ENCODE measurements around the gene STAMBPL1. TPM values are rescaled to one million over a fixed set of nuclear protein-coding genes. Genes with fewer than 3 reads are reported as not detected.

The STAMBPL1 gene
- total RNA-seq, 1 experiment from 2014 or later: 4.7 TPM

DNA sequence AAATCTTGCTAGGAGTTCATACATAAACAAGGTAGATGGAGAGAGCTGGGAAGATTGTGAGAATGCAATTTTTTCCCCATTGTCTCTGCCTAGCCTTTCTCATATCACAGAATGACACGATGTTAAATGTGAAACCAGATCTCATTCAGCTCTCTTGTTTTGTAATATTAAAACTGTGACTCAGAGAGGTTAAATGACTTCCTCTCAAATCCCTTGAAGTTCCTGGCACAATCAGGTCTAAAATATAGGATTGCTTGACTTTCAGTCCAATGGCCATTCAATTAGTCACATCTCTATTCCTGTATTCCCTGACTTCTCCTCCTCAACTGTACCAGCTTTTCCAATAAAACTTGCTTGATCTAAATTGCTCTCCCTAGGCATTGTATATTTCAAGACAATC lies 31.5 kb upstream of the STAMBPL1 start:
- H3K4me3 ChIP-seq: no peak overlapping the region
- DNase-seq: no peak

DNA sequence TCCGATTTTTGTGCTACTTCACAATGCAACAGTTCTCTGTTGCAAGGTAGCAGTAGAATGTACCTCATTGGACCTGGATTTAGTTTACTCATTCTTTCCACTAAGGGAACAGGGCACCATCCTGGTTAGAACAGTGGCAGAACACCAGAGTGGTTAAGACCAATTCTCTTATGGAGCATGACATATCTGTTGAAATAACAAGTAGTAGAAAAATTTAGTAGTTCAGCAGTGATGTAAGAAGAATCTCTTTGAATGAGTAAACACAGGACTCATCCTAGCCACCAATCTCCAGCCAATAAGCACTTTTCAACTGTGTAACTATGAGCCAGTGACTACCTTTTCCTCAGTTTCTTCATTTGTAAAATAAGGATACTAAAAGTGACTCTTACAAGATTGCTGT lies 30.8 kb upstream of the STAMBPL1 start:
- H3K4me3 ChIP-seq: no peak overlapping the region

More for the DNA sequence above, 31.5 kb upstream of the STAMBPL1 start:
- no peaks in the 10 kb centered on the region for H3K9me3 ChIP-seq (replicated peaks)
- H3K4me1 ChIP-seq: no peaks in the 10 kb centered on the region
- H3K36me3 ChIP-seq: no peaks in the 10 kb centered on the region
- H3K27me3 ChIP-seq: no peaks in the 10 kb centered on the region
- H3K27ac ChIP-seq: no peak overlapping the region

DNA sequence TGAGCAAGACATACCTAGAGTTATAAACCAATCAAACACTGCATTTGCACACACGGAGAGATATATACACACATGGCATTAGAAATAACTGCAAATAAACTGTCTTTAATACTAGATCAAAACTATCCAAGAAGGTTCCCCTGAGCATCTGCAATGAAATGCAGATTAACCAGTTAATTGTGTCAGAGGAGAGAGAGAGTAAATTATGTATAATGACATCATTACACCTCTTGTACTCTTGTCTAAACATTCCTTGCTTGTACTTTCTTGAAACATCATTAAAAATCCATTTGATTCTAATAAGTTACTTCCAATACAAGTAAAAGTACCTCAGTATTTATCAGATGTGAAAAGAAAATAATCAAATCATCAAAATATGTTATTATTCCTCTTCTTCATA lies 29.3 kb upstream of the STAMBPL1 start:
- no peaks in the 10 kb centered on the region for H3K4me1 ChIP-seq
- no peaks in the 10 kb centered on the region for H3K9me3 ChIP-seq (replicated peaks)
- H3K4me3 ChIP-seq: no peak overlapping the region
- H3K27me3 ChIP-seq: no peaks in the 10 kb centered on the region
- no peaks in the 10 kb centered on the region for H3K36me3 ChIP-seq
- H3K27ac ChIP-seq: no peak overlapping the region
- DNase-seq: no peak

More for the DNA sequence above, 30.8 kb upstream of the STAMBPL1 start:
- Histone ChIP-seq H3K36me3 (no peaks in the 10 kb centered on the region), H3K4me1 (no peaks in the 10 kb centered on the region), H3K27ac (no peak overlapping the region), H3K27me3 (no peaks in the 10 kb centered on the region), H3K9me3 (replicated peaks) (no peaks in the 10 kb centered on the region)
- DNase-seq: no peak

DNA sequence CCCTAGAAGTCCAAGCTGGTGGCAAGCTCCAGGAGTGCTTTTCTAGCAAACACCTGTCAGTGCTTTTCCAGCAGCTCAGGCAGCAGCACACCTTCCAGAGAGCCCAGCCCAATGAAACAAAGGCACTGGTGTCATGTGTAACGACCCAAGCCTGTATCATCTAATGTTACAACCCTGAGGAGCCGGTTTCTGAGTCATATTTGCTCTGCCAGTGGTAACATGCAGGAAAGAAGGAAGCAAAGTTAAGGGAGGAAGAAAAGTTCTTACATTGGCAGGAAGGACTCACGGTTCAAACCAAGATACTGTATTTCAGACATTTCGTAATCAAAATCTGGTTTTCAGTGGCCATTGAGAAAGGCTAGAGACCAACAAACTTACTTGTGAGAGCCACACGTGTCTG lies 28.3 kb upstream of the STAMBPL1 start, which contains the start of gene ANKRD22:
Gene ANKRD22 (minus strand): TSS at position 139 of the 400 bp plus-strand sequence. CDS start 237 bp downstream, outside the sequence.
- Histone ChIP-seq H3K27me3 (no peaks in the 10 kb centered on the region), H3K4me1 (no peaks in the 10 kb centered on the region), H3K27ac (no peak within 1 kb of the TSS), H3K4me3 (no peak within 1 kb of the TSS), H3K9me3 (replicated peaks) (no peaks in the 10 kb centered on the region), H3K36me3 (no peaks in the 10 kb centered on the region)
- peak; percentile 2 to 29 for DNase-seq

DNA sequence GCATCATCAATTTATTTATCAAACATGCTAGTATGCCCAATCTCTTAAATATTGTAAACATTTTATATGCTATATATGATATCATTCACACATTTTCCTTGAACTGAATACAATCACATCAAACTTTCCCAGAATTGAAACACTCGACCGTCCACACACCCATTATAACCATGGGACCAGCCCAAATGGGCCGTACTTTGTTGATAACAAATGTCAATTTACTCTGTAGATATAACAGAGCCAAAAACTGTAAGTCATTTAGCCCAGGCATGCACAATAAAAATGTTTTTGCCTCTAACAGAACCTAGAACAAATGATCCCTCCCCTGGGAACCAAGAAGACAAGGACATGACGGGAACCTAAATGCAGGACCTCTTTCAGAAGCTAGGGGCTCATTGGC lies 27.7 kb upstream of the STAMBPL1 start:
- no peak for DNase-seq
- H3K27ac ChIP-seq: no peak overlapping the region
- no peaks in the 10 kb centered on the region for H3K9me3 ChIP-seq (replicated peaks)
- H3K4me3 ChIP-seq: no peak overlapping the region
- no peaks in the 10 kb centered on the region for H3K4me1 ChIP-seq
- no peaks in the 10 kb centered on the region for H3K27me3 ChIP-seq
- no peaks in the 10 kb centered on the region for H3K36me3 ChIP-seq

DNA sequence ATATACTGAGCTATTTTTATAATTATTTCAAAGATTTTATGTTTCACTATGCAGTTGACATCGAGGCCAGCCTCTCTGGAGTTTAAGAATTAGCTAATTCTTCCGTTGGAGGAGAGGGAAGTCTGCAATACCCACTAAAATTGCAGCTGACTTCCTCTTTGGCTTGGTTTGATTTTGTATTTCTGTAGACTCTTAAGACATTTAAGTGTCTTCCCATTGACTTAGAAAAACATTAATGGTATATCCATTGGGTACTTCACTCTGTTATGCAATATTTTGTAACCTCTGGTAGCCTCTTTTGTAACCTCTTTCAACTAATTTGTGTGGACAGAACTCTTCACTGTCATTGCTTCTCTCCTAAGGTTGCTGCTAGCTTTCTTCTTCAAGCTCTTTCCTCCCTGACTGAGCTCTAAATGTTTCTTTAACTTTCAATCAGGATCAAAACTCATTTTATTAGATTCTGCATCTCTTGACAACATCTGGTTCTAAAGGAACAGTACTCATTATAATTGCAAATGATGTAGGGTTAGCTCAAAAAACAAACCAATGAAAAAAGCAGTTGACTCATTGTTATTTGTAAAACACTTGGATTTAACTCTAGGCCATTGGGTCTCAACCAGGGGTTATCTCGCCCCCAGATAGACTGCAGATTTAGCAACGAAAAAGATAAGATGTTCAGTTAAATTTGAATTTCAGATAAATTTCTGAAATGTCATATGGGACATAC lies 26.7 kb upstream of the STAMBPL1 start:
- H3K27me3 ChIP-seq: no peaks in the 10 kb centered on the region
- H3K36me3 ChIP-seq: no peaks in the 10 kb centered on the region
- no peak overlapping the region for H3K4me3 ChIP-seq
- H3K4me1 ChIP-seq: no peaks in the 10 kb centered on the region
- H3K27ac ChIP-seq: no peak overlapping the region
- no peaks in the 10 kb centered on the region for H3K9me3 ChIP-seq (replicated peaks)
- no peak for DNase-seq

DNA sequence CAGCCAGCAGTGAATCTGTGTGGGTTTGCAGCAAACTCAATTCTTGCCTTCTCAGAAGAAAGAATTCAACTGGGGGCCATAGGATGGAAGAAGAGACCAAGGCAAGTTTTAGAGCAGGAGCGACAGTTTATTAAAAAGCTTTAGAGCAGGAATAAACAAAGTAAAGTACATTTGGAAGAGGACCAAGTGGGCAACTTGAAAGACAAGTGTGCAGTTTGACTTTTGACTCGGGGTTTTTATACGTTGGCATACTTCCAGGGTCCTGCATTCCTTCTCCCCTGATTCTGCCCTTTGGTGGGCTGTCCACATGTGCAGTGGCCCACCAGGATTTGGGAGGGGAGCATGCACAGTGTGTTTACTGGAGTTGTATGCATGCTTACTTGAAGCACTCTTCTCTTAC lies 25.4 kb upstream of the STAMBPL1 start:
- no peak overlapping the region for H3K4me3 ChIP-seq
- H3K4me1 ChIP-seq: no peaks in the 10 kb centered on the region
- H3K27me3 ChIP-seq: no peaks in the 10 kb centered on the region
- H3K36me3 ChIP-seq: no peaks in the 10 kb centered on the region
- no peak overlapping the region for H3K27ac ChIP-seq
- no peaks in the 10 kb centered on the region for H3K9me3 ChIP-seq (replicated peaks)
- no peak for DNase-seq

DNA sequence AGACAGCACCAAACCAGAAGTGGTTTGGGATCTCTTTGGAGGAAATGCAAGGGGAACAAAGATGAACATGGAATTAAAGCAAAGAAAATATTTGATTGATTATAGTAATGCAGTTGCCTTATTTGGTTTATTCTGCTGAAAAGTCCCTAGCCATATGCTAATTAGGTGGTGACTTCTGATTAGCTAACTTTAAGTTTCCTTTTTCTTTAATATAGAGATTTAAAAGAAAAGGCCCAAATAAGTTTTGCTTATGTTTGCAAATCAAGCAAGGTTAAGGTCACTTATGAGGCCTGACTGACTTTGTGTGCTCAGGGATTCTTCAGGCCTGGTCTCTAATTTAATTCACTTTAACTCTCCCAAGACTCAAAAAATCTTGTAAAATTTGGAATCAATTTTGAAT lies 22.2 kb upstream of the STAMBPL1 start:
- Histone ChIP-seq H3K4me3 (no peak overlapping the region), H3K4me1 (no peaks in the 10 kb centered on the region)

DNA sequence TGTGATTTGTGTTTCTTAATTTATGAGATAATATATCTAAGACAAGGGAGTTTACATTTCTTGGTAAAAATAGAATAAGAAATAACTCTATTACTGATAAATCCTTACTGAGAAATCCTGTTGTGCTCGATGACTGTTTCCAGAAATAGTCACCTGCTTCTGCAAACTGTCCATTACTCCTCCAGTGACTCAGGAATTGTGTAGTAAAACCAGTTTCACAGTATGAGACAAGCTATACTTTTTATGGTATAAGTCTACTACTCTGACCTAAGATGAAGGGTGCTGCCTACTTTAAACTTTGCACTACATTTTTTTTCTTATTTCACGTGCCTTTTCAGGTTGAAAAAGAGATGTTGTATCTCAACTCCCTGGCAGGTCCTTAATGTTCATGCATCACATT lies 21.6 kb upstream of the STAMBPL1 start:
- H3K4me3 ChIP-seq: no peak overlapping the region

More for the DNA sequence above, 22.2 kb upstream of the STAMBPL1 start:
- H3K27ac ChIP-seq: no peak overlapping the region
- H3K27me3 ChIP-seq: no peaks in the 10 kb centered on the region
- no peak for DNase-seq
- no peaks in the 10 kb centered on the region for H3K36me3 ChIP-seq
- H3K9me3 ChIP-seq (replicated peaks): no peaks in the 10 kb centered on the region

DNA sequence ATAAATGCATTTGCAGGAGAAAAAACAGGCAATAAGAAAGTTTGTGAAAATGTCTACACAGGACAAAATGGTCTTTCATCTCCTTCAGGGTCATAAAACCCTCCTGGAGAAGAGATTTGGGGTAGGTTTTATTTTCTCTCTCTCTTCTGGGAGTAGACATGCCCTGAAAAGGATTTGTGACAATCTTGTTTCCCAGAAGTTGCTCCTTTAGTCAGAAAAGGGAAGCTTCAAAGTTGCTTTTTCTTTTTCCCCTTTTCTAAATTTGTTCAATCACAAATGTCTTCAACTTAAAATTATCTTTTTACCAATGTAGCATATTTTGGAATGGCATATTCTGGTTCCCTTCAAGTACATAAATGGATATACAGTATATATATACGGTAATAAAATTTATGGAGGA lies 19.0 kb upstream of the STAMBPL1 start:
- Histone ChIP-seq H3K4me1 (no peaks in the 10 kb centered on the region), H3K27me3 (no peaks in the 10 kb centered on the region), H3K36me3 (no peaks in the 10 kb centered on the region), H3K4me3 (no peak overlapping the region), H3K9me3 (replicated peaks) (no peaks in the 10 kb centered on the region), H3K27ac (no peak overlapping the region)
- no peak for DNase-seq

More for the DNA sequence above, 21.6 kb upstream of the STAMBPL1 start:
- Histone ChIP-seq H3K9me3 (replicated peaks) (no peaks in the 10 kb centered on the region), H3K27me3 (no peaks in the 10 kb centered on the region), H3K27ac (no peak overlapping the region), H3K36me3 (no peaks in the 10 kb centered on the region), H3K4me1 (no peaks in the 10 kb centered on the region)
- DNase-seq: no peak

DNA sequence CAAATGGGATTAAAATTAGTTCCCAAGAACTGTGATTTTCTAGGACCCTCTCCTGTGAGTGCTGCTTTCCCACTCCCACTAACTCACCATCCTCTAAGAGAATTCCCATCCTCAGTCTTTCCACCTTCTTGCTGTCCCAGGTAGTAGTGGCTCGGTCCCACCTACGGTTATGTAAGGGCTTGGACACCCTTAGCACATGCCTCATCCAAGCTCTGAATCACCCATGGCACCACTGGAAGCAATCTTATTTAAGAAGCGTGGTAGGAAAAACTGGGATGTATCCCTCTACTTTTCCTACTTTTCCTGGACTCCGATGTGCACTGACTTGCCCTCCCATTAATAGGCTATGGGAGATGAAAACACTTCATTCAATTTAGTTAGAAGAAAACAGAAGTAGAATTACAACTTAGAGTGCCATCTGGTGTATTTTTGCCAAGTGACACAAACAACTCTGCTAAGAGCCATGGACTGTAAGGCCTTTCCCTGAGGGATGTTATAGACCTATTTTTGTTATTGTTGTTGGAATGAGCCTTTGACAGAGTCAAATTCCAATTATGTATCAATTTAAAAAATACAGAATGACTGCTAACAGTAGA lies 14.7 kb upstream of the STAMBPL1 start:
- Histone ChIP-seq H3K27ac (no peak overlapping the region), H3K27me3 (no peaks in the 10 kb centered on the region), H3K9me3 (replicated peaks) (no peaks in the 10 kb centered on the region), H3K4me1 (no peaks in the 10 kb centered on the region), H3K36me3 (no peaks in the 10 kb centered on the region), H3K4me3 (no peak overlapping the region)
- no peak for DNase-seq

DNA sequence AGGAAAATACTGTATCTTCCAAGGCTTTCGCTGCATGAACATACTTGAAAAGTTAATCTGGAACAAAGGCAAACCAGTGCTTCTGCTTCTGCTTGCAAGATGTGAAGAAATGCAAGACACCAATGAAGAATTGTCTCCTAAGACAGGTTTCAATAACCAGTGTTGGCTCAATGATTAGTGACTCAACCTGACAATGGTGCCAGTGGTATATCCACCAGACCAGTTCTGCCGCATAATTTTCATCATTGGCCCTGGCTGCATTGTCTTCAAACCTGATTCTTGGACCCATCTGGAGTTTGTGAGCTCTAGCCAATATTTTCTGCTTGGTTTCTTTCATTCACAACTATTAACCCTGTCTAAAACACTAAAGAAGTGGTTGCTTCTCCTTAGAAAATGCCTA lies 13.6 kb upstream of the STAMBPL1 start:
- Histone ChIP-seq H3K9me3 (replicated peaks) (no peaks in the 10 kb centered on the region), H3K36me3 (no peaks in the 10 kb centered on the region), H3K4me3 (no peak overlapping the region)

DNA sequence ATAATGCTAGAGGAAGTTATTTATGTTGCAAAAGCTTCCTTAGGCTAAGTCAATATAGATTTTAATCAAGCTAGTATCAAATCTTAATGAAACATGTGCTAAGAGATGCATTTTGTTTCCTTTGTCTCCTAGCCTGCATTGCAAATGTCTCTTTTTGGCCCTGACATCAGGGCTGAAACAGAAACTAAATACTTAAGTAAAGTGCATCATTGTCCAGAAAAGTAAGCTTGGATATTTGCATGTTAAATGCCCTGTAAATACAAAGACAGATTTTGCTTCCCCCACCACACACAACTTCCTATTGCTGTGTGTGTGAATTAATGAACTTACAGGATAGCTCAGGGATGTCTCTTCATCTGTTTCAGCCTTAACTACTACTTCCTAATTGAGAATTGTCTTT lies 10.0 kb upstream of the STAMBPL1 start:
- H3K4me1 ChIP-seq: no peaks in the 10 kb centered on the region
- no peak overlapping the region for H3K27ac ChIP-seq
- H3K36me3 ChIP-seq: no peaks in the 10 kb centered on the region
- no peak for DNase-seq
- H3K9me3 ChIP-seq (replicated peaks): no peaks in the 10 kb centered on the region
- H3K4me3 ChIP-seq: no peak overlapping the region
- H3K27me3 ChIP-seq: no peaks in the 10 kb centered on the region

More for the DNA sequence above, 13.6 kb upstream of the STAMBPL1 start:
- Histone ChIP-seq H3K4me1 (no peaks in the 10 kb centered on the region), H3K27me3 (no peaks in the 10 kb centered on the region), H3K27ac (no peak overlapping the region)
- no peak for DNase-seq

DNA sequence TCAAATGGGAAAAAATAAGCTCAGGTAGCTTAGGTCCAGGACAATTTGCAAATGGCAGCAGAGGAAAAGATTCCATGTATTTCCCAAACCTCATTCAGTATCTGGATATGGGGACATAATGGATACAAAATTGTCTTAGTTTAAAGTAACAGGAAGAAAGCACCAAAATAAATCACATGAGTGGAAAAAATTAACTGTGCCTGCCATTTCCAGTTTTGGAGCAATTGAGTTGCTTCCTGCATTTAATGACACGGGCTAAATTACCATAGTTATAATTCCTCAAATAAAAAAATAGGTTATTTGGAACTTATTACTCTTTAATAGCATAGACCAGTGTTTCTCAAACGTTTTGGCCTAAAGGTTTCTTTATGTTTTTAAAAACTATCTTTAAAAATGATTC lies 6.3 kb upstream of the STAMBPL1 start:
- Histone ChIP-seq H3K4me3 (no peak overlapping the region), H3K9me3 (replicated peaks) (no peaks in the 10 kb centered on the region), H3K4me1 (peaks cover 8% of the 10 kb centered on the region), H3K36me3 (no peaks in the 10 kb centered on the region), H3K27me3 (no peaks in the 10 kb centered on the region), H3K27ac (no peak overlapping the region)
- DNase-seq: no peak

DNA sequence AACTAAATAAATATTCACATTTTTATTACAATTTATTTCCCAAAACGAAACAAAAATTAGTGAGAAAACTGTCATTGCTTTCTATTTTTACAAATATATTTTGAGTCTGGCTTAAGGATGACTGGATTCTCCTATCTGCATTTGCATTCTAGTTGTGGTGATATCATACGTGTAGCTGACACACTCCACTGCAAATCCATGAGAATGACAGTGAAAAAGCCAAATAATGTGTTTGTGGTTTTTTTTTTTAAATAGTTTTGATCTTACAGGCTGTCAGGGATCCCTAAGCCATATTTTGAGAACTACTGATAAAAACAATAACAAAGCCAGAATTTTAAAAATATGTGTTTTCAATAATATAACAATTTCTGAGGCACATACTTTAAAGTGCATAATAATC lies 5.8 kb upstream of the STAMBPL1 start:
- no peaks in the 10 kb centered on the region for H3K36me3 ChIP-seq
- no peak overlapping the region for H3K4me3 ChIP-seq
- H3K9me3 ChIP-seq (replicated peaks): no peaks in the 10 kb centered on the region
- no peaks in the 10 kb centered on the region for H3K27me3 ChIP-seq
- H3K4me1 ChIP-seq: peaks cover 8% of the 10 kb centered on the region
- H3K27ac ChIP-seq: no peak overlapping the region
- DNase-seq: no peak

DNA sequence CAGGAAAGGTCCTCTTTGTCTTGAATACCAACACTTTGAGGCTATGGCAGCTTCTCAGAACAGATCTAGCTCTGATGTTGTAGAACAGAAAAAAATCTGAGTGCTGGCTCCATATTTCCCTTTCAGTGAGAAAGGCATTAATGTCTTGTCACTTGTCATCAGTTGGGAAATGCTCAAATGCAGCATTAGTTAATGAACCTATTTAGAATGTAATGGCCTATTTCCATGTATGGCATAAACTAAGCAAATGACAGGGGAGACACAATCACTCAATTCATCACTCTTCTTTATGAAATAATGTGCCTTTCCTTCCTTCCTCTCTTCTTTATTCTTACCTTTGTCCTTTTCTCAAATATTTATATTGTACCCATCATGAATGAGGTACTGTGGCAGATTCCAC lies 5.0 kb upstream of the STAMBPL1 start:
- no peak for DNase-seq

More for the DNA sequence above, 5.0 kb upstream of the STAMBPL1 start:
- Histone ChIP-seq H3K4me1 (peaks cover 8% of the 10 kb centered on the region), H3K4me3 (no peak overlapping the region), H3K27me3 (peaks cover 3% of the 10 kb centered on the region; the same call in 1 of the 2 replicates), H3K9me3 (replicated peaks) (no peaks in the 10 kb centered on the region), H3K27ac (no peak overlapping the region), H3K36me3 (no peaks in the 10 kb centered on the region)

Measured in SJCRH30 (cell line).